Trophoblast cell (in vitro differentiated cells and primary cell): Measurements from ENCODE around the gene CACNA2D3.
A peak's percentile ranks its signal among the peaks of the same experiment; 100 is the strongest.

ENCODE experiments used
- DNase-seq, 2 donors: peaks; one replicate each; pipeline ENCODE4 v3.0.0-alpha.2; 2016
- H2AFZ ChIP-seq: 2 replicates; pipeline ENCODE4 v1.6.1; 2013; ENCODE audit warnings: low read length, moderate library complexity, mild to moderate bottlenecking; ENCODE audit not compliant: insufficient read depth, poor library complexity
- H2AK5ac ChIP-seq: 2 replicates; pipeline ENCODE4 v1.6.1; 2013; ENCODE audit warnings: mild to moderate bottlenecking, low read length
- H2BK120ac ChIP-seq: 2 replicates; pipeline ENCODE4 v1.6.1; 2013; ENCODE audit warnings: low read length, mild to moderate bottlenecking, moderate library complexity; ENCODE audit not compliant: insufficient read depth, poor library complexity
- H2BK12ac ChIP-seq: 2 replicates; pipeline ENCODE4 v1.6.1; 2013; ENCODE audit warnings: mild to moderate bottlenecking, low read length, moderate library complexity
- H2BK5ac ChIP-seq: 2 replicates; pipeline ENCODE4 v1.6.1; 2013; ENCODE audit warnings: low read length, low read depth, moderate library complexity, mild to moderate bottlenecking; ENCODE audit not compliant: poor library complexity
- H3K14ac ChIP-seq: 2 replicates; pipeline ENCODE4 v1.6.1; 2013; ENCODE audit warnings: mild to moderate bottlenecking, low read length
- H3K18ac ChIP-seq: 2 replicates; pipeline ENCODE4 v1.6.1; 2013; ENCODE audit warnings: mild to moderate bottlenecking, low read length
- H3K23ac ChIP-seq: 2 replicates; pipeline ENCODE4 v1.6.1; 2013; ENCODE audit warnings: low read length
- H3K27ac ChIP-seq: 2 replicates; pipeline ENCODE4 v1.5.1; 2013; ENCODE audit warnings: low read depth, mild to moderate bottlenecking, inconsistent platforms, low read length, moderate library complexity
- H3K27me3 ChIP-seq: 2 replicates; pipeline ENCODE4 v1.6.1; 2013; ENCODE audit warnings: inconsistent platforms, mild to moderate bottlenecking, low read length, moderate library complexity; ENCODE audit not compliant: insufficient read depth
- H3K36me3 ChIP-seq, 2 experiments: 1 replicate in 1 of 2; 2 replicates in 1 of 2; pipeline ENCODE4 v1.6.1; 2013; ENCODE audit warnings: low read length in 2 of 2, mild to moderate bottlenecking in 2 of 2, moderate library complexity in 1 of 2; ENCODE audit not compliant: insufficient read depth in 2 of 2, control insufficient read depth in 1 of 2
- H3K4ac ChIP-seq: 2 replicates; pipeline ENCODE4 v1.6.1; 2013; ENCODE audit warnings: low read depth, mild to moderate bottlenecking, low read length, moderate library complexity
- H3K4me1 ChIP-seq, 2 experiments: 1 replicate in 1 of 2; 2 replicates in 1 of 2; pipeline ENCODE4 v1.6.1; 2013; ENCODE audit warnings: low read length in 2 of 2, mild to moderate bottlenecking in 2 of 2, moderate library complexity in 1 of 2; ENCODE audit not compliant: insufficient read depth in 2 of 2, control insufficient read depth in 1 of 2
- H3K4me2 ChIP-seq: 2 replicates; pipeline ENCODE4 v1.6.1; 2013; ENCODE audit warnings: inconsistent platforms, mild to moderate bottlenecking, low read length, moderate library complexity
- H3K4me3 ChIP-seq: 2 replicates; pipeline ENCODE4 v1.5.1; 2013; ENCODE audit warnings: mild to moderate bottlenecking, low read depth, low read length, inconsistent platforms
- H3K79me1 ChIP-seq: one replicate; pipeline ENCODE4 v1.6.1; 2013; ENCODE audit warnings: low read length
- H3K79me2 ChIP-seq: 2 replicates; pipeline ENCODE4 v1.6.1; 2013; ENCODE audit warnings: low read length, mild to moderate bottlenecking; ENCODE audit not compliant: control insufficient read depth, insufficient read depth, poor library complexity
- H3K9ac ChIP-seq: 2 replicates; pipeline ENCODE4 v1.6.1; 2013; ENCODE audit warnings: mild to moderate bottlenecking, low read length
- H3K9me3 ChIP-seq: 2 replicates; pipeline ENCODE4 v1.6.1; 2013; ENCODE audit warnings: low read depth, mild to moderate bottlenecking, control low read depth, inconsistent platforms, low read length; ENCODE audit not compliant: insufficient read depth
- H4K12ac ChIP-seq: 2 replicates; pipeline ENCODE4 v1.6.1; 2013; ENCODE audit warnings: low read depth, mild to moderate bottlenecking, low read length, moderate library complexity
- H4K8ac ChIP-seq: 2 replicates; pipeline ENCODE4 v1.6.1; 2013; ENCODE audit warnings: low read depth, mild to moderate bottlenecking, low read length, moderate library complexity
- H4K91ac ChIP-seq: one replicate; pipeline ENCODE4 v1.6.1; 2013; ENCODE audit warnings: low read depth, mild to moderate bottlenecking, low read length, moderate library complexity
- WGBS: extraction: QIAGEN DNeasy Blood & Tissue Kit; methylation state at CpG from one replicate; pipeline ENCODE4 v1.1.7; 2013; ENCODE audit warnings: missing lambda C conversion rate; ENCODE audit not compliant: insufficient read length, insufficient coverage; ENCODE audit errors: extremely low coverage; 5-methylcytosine and 5-hydroxymethylcytosine counted together

Gene CACNA2D3

GRCh38 chr3:54212723-54213122 lies 90.4 kb downstream of the CACNA2D3 start:
- Histone ChIP-seq H2BK120ac (no peak overlapping the region), H3K18ac (no peak overlapping the region), H2AK5ac (no peak overlapping the region), H2BK12ac (no peak overlapping the region), H3K79me1 (no peaks in the 10 kb centered on the region), H3K4ac (no peak overlapping the region), H4K12ac (no peak overlapping the region), H2AFZ (no peak overlapping the region), H3K14ac (no peak overlapping the region), H3K27ac (no peak overlapping the region), H2BK5ac (no peak overlapping the region), H3K4me3 (no peak overlapping the region), H4K8ac (no peak overlapping the region), H3K9ac (no peak overlapping the region), H3K4me1 (peaks cover 0 to 2% of the 10 kb centered on the region in 2 experiments), H3K9me3 (no peaks in the 10 kb centered on the region), H3K4me2 (no peak overlapping the region), H3K79me2 (no peaks in the 10 kb centered on the region), H3K27me3 (no peaks in the 10 kb centered on the region), H3K23ac (no peak overlapping the region), H4K91ac (no peak overlapping the region), H3K36me3 (no peaks in the 10 kb centered on the region)
- WGBS = no CpG with 5 or more reads among the region's 1 CpG
- DNase-seq = no peak

GRCh38 chr3:54213907-54214306 lies 91.6 kb downstream of the CACNA2D3 start:
- no peak overlapping the region for H2AK5ac ChIP-seq
- no peaks in the 10 kb centered on the region for H3K36me3 ChIP-seq
- H3K79me1 ChIP-seq = no peaks in the 10 kb centered on the region
- no peak overlapping the region for H3K18ac ChIP-seq
- H3K4me3 ChIP-seq = no peak overlapping the region
- no peak overlapping the region for H2AFZ ChIP-seq
- H3K27ac ChIP-seq = no peak overlapping the region
- no peaks in the 10 kb centered on the region for H3K27me3 ChIP-seq
- H3K23ac ChIP-seq = no peak overlapping the region
- no peak overlapping the region for H4K91ac ChIP-seq
- no peak overlapping the region for H2BK5ac ChIP-seq
- H3K9ac ChIP-seq = no peak overlapping the region
- WGBS = no CpG with 5 or more reads among the region's 2 CpGs
- H4K12ac ChIP-seq = no peak overlapping the region
- H3K9me3 ChIP-seq = no peaks in the 10 kb centered on the region
- H3K4ac ChIP-seq = no peak overlapping the region
- no peaks in the 10 kb centered on the region for H3K79me2 ChIP-seq
- H3K14ac ChIP-seq = no peak overlapping the region
- no peak overlapping the region for H2BK12ac ChIP-seq
- H4K8ac ChIP-seq = no peak overlapping the region
- no peak overlapping the region for H3K4me2 ChIP-seq
- DNase-seq = peak in 1 of 2 donors; percentile 21
- H2BK120ac ChIP-seq = no peak overlapping the region
- H3K4me1 ChIP-seq = peaks cover 0 to 2% of the 10 kb centered on the region in 2 experiments

- no peak overlapping the region for H3K4ac ChIP-seq
- H2BK120ac ChIP-seq = no peak overlapping the region
- no peak overlapping the region for H4K12ac ChIP-seq
- no peaks in the 10 kb centered on the region for H3K79me2 ChIP-seq
- H3K27ac ChIP-seq = no peak overlapping the region
- H4K91ac ChIP-seq = no peak overlapping the region
- H3K4me3 ChIP-seq = no peak overlapping the region
- H2BK12ac ChIP-seq = no peak overlapping the region
- no peak overlapping the region for H3K23ac ChIP-seq
- H3K18ac ChIP-seq = no peak overlapping the region
- H3K9ac ChIP-seq = no peak overlapping the region
- H3K4me1 ChIP-seq = peaks cover 0 to 2% of the 10 kb centered on the region in 2 experiments
- no peaks in the 10 kb centered on the region for H3K36me3 ChIP-seq
- H4K8ac ChIP-seq = no peak overlapping the region
- H3K79me1 ChIP-seq = no peaks in the 10 kb centered on the region
- no peak for DNase-seq
- H3K4me2 ChIP-seq = no peak overlapping the region
- no peak overlapping the region for H3K14ac ChIP-seq
- H3K27me3 ChIP-seq = no peaks in the 10 kb centered on the region
- no peak overlapping the region for H2BK5ac ChIP-seq
- no peaks in the 10 kb centered on the region for H3K9me3 ChIP-seq
- WGBS = no CpG with 5 or more reads among the region's 1 CpG
- H2AFZ ChIP-seq = no peak overlapping the region
- H2AK5ac ChIP-seq = no peak overlapping the region
Observed at GRCh38 chr3:54214845-54215244, 92.5 kb downstream of the CACNA2D3 start.

GRCh38 chr3:54215521-54215920 lies 93.2 kb downstream of the CACNA2D3 start:
- Histone ChIP-seq H4K91ac (no peak overlapping the region), H3K4ac (no peak overlapping the region), H3K4me2 (no peak overlapping the region), H3K36me3 (no peaks in the 10 kb centered on the region), H2BK120ac (no peak overlapping the region), H3K9ac (no peak overlapping the region), H3K27ac (no peak overlapping the region), H3K79me1 (no peaks in the 10 kb centered on the region), H2AFZ (no peak overlapping the region), H3K4me3 (no peak overlapping the region), H2BK5ac (no peak overlapping the region), H2AK5ac (no peak overlapping the region), H3K23ac (no peak overlapping the region), H3K14ac (no peak overlapping the region), H2BK12ac (no peak overlapping the region), H3K79me2 (no peaks in the 10 kb centered on the region), H4K12ac (no peak overlapping the region), H4K8ac (no peak overlapping the region), H3K27me3 (no peaks in the 10 kb centered on the region), H3K9me3 (no peaks in the 10 kb centered on the region), H3K4me1 (peaks cover 0 to 2% of the 10 kb centered on the region in 2 experiments), H3K18ac (no peak overlapping the region)
- no peak for DNase-seq
- WGBS = no CpG with 5 or more reads among the region's 5 CpGs
